NT2/D1 (cell line): Measurements from ENCODE around the gene NAT10.

Source experiments
- DNase-seq: peaks from one replicate; pipeline ENCODE4 v3.0.0-alpha.2; 2011; ENCODE audit warnings: low read depth, low spot score
- H3K27me3 ChIP-seq: 2 replicates; pipeline ENCODE4 v1.6.0; 2011; ENCODE audit warnings: mild to moderate bottlenecking; ENCODE audit not compliant: insufficient read length, insufficient read depth
- H3K36me3 ChIP-seq: 2 replicates; pipeline ENCODE4 v1.6.1; 2011; ENCODE audit warnings: mild to moderate bottlenecking, low read length, mixed read lengths; ENCODE audit not compliant: insufficient read depth, insufficient read length
- H3K4me1 ChIP-seq: 2 replicates; pipeline ENCODE4 v1.5.1; 2011; ENCODE audit not compliant: insufficient read depth, insufficient read length
- H3K4me3 ChIP-seq: 2 replicates; pipeline ENCODE4 v1.5.1; 2011; ENCODE audit warnings: low read depth; ENCODE audit not compliant: insufficient read length
- H3K9ac ChIP-seq: 2 replicates; pipeline ENCODE4 v1.6.0; 2011; ENCODE audit warnings: low read depth; ENCODE audit not compliant: insufficient read length
- H3K9me3 ChIP-seq: 2 replicates; pipeline ENCODE4 v1.5.1; 2011; ENCODE audit warnings: mild to moderate bottlenecking, low read length; ENCODE audit not compliant: insufficient read depth
- SUZ12 ChIP-seq: IDR thresholded peaks from 2 replicates; pipeline ENCODE4 v1.6.1; 2011; ENCODE audit not compliant: insufficient read length, insufficient read depth; ENCODE audit errors: extremely low read depth
- YY1 ChIP-seq: IDR thresholded peaks from 2 replicates; pipeline ENCODE4 v1.6.1; 2011; ENCODE audit not compliant: insufficient read length, insufficient read depth
- ZNF274 ChIP-seq: IDR thresholded peaks from 2 replicates; pipeline ENCODE4 v1.6.1; 2011; ENCODE audit warnings: mild to moderate bottlenecking, low read depth, low read length

NAT10 gene

GRCh38 chr11:34183848-34184391 is 78.5 kb downstream of the NAT10 start:
- DNase-seq: no peak
- Histone ChIP-seq H3K9ac (no peak overlapping the region), H3K4me3 (no peak overlapping the region), H3K4me1 (peaks cover 7% of the 10 kb centered on the region), H3K36me3 (peaks cover 13% of the 10 kb centered on the region), H3K27me3 (no peaks in the 10 kb centered on the region), H3K9me3 (no peaks in the 10 kb centered on the region)
- TF ChIP-seq SUZ12 (no peak), ZNF274 (no peak), YY1 (no peak)

GRCh38 chr11:34184505-34185015 is 79.1 kb downstream of the NAT10 start:
- TF ChIP-seq ZNF274 (no peak), SUZ12 (no peak), YY1 (no peak)
- Histone ChIP-seq H3K9ac (no peak overlapping the region), H3K4me3 (no peak overlapping the region), H3K4me1 (peaks cover 10% of the 10 kb centered on the region), H3K9me3 (no peaks in the 10 kb centered on the region), H3K36me3 (peaks cover 13% of the 10 kb centered on the region), H3K27me3 (no peaks in the 10 kb centered on the region)
- no peak for DNase-seq

- Histone ChIP-seq H3K27me3 (no peaks in the 10 kb centered on the region), H3K4me3 (no peak overlapping the region), H3K9ac (peak overlapping the region; percentile 58), H3K4me1 (peaks cover 10% of the 10 kb centered on the region), H3K36me3 (peaks cover 13% of the 10 kb centered on the region), H3K9me3 (no peaks in the 10 kb centered on the region)
- DNase-seq: peak; percentile 33
- TF ChIP-seq ZNF274 (no peak), SUZ12 (no peak), YY1 (no peak)
Measured at GRCh38 chr11:34185926-34186841, 80.8 kb downstream of the NAT10 start.

- H3K4me3 ChIP-seq: no peak overlapping the region
- H3K36me3 ChIP-seq: peaks cover 10% of the 10 kb centered on the region
- DNase-seq: no peak
- no peaks in the 10 kb centered on the region for H3K27me3 ChIP-seq
- H3K9ac ChIP-seq: no peak overlapping the region
- H3K4me1 ChIP-seq: peaks cover 9% of the 10 kb centered on the region
- TF ChIP-seq SUZ12: no peak
- no peak for TF ChIP-seq ZNF274
- TF ChIP-seq YY1: no peak
- no peaks in the 10 kb centered on the region for H3K9me3 ChIP-seq
Measured at GRCh38 chr11:34188181-34188580, 82.8 kb downstream of the NAT10 start.

- Histone ChIP-seq H3K27me3 (no peaks in the 10 kb centered on the region), H3K4me1 (peaks cover 19% of the 10 kb centered on the region), H3K4me3 (no peak overlapping the region), H3K9me3 (no peaks in the 10 kb centered on the region), H3K36me3 (peaks cover 3% of the 10 kb centered on the region), H3K9ac (no peak overlapping the region)
- TF ChIP-seq YY1 (no peak), ZNF274 (no peak), SUZ12 (no peak)
- DNase-seq: no peak
Measured at GRCh38 chr11:34189191-34189590, 83.8 kb downstream of the NAT10 start.

GRCh38 chr11:34190192-34191139 is 85.0 kb downstream of the NAT10 start:
- Histone ChIP-seq H3K9me3 (no peaks in the 10 kb centered on the region), H3K4me3 (no peak overlapping the region), H3K9ac (no peak overlapping the region), H3K4me1 (peaks cover 27% of the 10 kb centered on the region), H3K36me3 (peaks cover 6% of the 10 kb centered on the region), H3K27me3 (no peaks in the 10 kb centered on the region)
- no peak for DNase-seq
- TF ChIP-seq YY1 (no peak), ZNF274 (no peak), SUZ12 (no peak)

- H3K9ac ChIP-seq: no peak overlapping the region
- TF ChIP-seq YY1: no peak
- TF ChIP-seq ZNF274: no peak
- TF ChIP-seq SUZ12: no peak
- H3K27me3 ChIP-seq: no peaks in the 10 kb centered on the region
- peaks cover 26% of the 10 kb centered on the region for H3K4me1 ChIP-seq
- H3K36me3 ChIP-seq: peaks cover 15% of the 10 kb centered on the region
- DNase-seq: no peak
- H3K9me3 ChIP-seq: no peaks in the 10 kb centered on the region
- H3K4me3 ChIP-seq: no peak overlapping the region
Measured at GRCh38 chr11:34191578-34191977, 86.1 kb downstream of the NAT10 start.
